ENCODE measurements around the gene IL1F10.
"Not testable (repeated sequence)": the region's sequence is repeated elsewhere in the genome, so short reads cannot be mapped to it uniquely, and the experiment has no call there.

IL1F10 gene

DNA sequence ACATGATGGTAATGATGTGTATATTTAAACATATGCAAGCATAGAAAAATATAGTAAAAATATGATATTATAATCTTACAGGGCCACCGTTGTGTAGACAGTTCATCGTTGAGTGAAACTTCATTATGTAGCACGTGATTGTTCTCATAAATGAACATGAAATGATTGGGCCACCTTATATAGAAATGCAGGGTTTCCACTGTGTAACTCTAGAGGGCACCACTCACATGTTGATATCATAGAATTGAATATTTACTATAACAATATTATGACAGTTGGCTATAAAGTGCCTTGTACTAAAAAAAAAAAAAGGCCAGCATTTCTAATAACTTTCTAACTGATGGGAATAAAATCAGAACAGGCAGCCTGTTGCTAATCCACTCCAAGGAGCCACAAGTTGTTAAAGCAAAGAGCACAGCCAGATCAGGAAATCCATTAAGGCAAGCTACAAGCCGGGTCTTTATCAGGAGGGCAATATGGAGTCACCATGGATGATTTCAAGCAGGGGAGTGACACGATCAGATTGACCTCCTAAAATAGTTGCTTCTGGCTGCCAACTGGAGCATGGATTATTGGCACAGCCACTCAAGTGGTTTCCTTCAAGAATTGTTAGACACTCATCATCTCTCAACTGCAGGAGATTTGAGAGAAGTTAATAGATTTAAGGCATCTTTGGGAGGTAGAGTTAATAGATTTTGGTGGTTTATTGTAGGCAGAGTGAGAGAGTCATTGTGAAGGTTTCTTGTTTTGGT is 16.7 kb downstream of the IL1F10 start:
- no peak for DNase-seq

DNA sequence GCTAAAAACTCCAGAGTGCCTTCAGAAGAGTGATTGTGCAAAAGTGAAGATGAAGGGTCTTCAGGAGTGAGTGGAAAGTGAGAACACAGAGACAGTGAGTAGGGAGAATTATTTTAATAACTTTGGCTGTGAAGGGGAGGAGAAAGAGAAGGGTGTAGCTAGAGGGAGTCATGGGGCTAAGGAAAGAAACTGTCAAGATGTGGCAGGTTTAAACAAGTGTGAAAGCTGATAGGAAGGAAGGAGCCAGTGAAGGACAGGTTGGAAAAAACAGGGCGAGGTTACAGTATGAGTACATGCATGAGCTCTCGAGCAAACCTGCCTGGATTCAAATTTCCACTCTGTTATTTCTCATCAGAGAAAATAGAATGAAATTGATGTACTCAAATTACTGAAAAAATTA is 17.8 kb downstream of the IL1F10 start:
- no peak for DNase-seq

DNA sequence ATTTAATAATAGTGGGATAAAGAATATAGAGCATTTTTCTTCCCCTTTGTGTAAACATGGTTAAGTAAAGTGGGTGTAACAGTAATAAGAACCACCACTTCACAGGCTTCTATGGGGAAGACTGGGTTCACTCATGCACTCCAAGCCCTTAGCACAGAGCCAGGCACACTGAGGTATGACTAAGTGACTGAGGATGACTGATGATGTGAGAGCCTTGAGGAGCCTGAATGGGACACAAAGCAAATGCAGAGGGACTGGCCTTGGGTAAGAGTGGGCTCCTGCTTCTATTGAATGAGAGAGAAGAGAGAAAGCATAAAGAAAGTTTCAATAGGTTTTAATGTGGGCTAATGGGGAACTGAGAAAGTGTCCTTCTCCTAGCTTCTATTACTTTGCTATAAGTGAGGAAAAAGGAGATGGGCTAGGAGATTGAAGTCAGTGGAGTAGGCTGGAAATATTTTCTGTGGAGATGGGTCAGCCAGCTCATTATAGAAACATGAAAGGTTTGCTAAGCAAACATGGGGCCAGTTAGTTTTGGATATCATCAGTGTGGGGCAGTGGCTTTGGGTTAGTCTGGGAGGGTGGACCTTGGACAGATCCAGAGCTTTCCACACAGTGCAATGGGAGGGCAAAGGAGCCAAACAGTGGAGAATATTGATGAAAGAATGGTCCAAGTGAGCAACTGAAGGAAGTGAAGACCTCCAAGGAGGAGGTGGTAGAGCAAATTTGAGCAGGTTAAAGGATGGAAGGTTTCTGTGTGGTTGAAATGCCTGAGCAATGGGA is 20.6 kb downstream of the IL1F10 start:
- no peak for DNase-seq

DNA sequence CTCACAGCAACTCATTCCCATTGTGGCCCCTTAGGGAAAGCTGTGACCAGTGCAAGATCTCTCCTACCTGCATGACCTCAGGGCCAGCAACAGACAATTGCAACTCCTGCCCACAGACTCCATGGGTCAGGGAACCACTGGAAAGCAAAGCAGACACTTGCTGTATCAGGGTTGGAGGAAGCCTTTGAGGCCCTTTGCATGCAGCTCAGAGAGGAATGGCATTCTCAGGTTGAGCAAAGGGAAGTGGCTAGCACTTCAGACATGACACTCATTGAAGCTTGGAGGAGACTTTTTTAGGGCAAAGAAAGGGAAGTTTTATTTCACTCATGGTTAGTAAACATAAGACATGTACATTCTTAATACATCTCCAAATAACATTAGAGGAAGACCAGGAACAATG is 22.1 kb downstream of the IL1F10 start:
- DNase-seq = no peak

DNA sequence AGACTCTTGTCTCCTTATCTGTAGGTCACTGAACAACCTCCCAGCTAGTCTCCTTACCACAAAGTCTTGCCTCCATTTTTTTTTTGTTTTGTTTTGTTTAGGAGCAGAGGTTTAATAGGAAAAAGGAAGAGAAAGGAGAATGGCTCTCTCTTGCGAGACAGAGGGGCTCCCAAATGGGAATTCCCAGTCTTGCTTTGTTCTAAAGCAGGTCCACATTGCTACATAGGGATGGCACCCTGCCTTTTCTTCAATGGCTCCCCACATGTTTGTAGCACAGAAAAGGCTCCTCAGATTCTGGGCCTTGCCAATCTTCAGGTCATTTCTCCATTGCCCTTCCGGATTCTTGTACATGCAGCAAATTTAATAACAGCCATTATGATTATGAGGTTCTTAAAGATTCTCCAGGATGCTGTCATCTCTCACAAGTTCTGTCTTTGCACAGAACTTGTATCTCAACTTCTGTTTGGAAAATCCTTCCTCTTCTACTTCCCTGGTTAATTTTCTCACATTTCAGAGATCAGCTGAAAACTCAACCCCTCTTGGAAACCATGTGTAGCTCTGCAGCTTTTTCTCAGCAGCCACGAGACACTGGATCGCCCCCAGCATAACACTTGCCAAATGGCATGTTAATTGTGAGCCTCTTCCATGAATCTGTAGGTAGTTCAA is 23.6 kb downstream of the IL1F10 start:
- no peak for DNase-seq

DNA sequence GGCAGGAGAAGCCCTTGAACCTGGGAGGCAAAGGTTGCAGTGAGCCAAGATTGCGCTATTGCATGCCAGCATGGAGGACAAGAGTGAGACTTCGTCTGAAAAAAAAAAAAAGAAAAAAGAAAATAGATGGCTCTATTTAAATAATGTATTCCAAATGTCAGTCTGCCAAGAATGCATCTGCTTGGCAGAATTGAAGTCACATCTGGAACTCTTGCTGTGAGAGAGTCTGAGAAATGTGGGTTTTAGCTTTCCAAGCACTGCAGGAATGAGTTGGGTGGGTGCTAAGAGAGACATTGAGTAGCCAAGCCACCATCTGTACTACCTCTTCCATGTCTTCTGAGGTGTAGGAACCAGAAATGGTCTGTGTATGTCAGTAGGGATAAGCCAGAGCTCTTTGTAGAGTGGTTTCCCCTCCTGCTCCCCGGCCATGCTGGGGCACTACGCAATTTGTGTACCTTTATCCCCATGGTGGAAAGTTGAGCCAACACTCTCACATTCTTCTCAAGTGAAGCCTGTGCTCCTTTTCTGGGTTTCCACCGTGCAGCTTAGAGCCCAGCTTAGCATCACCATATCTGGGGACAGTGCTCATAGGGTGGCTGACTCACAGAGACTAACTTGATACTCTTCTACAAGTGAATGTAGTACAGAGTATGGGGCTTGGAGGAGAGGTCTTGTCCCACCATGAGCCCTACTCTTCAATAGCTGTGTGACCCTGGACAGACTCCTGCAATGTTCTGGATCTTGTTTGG is 25.3 kb downstream of the IL1F10 start:
- no peak for DNase-seq

DNA sequence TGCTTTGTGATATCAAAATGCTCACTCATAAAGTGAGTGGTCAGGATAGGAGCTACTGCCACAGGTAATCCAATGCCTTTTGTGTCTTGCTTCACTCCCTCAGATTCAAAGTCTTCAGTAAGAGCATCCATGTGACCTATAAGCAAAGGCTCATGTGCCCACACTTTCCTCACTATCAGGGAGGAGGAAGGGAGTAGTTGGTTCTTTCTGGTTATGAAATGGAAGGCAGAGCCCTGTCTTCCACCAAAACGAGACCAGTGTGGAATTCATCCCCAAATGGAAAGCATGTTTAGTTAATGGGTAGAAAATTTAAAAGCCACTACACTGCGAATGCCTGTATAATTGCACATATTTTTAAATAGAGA is 25.8 kb downstream of the IL1F10 start:
- no peak for DNase-seq

DNA sequence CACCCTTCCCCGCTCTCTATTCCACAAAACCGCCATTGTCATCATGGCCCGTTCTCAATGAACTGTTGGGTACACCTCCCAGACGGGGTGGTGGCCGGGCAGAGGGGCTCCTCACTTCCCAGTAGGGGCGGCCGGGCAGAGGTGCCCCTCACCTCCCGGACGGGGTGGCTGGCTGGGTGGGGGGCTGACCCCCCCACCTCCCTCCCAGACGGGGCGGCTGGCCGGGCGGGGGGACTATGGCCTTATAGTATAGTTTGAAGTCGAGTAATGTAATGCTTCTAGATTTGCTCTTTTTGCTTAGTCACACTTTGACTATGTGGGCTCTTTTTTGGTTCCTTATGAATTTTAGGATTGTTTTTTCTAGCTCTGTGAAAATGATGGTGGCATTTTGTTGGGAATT is 28.5 kb downstream of the IL1F10 start:
- DNase-seq = not testable (repeated sequence)

DNA sequence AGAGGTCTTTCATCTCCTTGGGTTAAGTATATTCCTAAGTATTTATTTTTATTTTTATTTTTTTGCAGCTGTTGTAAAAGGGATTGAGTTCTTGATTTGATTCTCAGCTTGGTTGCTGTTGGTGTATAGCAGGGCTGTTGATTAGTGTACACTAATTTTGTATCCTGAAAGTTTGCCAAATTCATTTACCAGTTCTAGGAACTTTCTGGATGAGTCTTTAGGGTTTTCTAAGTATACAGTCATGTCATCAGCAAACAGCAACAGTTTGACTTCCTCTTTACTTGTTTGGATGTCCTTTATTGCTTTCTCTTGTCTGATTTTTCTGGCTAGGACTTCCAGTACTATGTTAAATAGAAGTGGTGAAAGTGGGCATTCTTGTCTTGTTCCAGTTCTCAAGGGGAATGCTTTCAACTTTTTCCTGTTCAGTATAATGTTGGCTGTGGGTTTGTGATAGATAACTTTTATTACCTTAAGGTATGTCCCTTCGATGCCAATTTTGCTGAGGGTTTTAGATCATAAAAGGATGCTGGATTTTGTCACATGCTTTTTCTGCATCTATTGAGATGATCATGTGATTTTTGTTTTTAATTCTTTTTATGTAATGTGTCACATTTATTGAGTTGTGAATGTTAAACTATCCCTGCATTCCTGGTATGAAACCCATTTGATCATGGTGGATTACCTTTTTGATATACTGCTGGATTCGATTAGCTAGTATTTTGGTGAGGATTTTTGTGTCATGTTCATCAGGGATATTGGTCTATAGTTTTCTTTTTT is 29.3 kb downstream of the IL1F10 start:
- DNase-seq = not testable (repeated sequence)

DNA sequence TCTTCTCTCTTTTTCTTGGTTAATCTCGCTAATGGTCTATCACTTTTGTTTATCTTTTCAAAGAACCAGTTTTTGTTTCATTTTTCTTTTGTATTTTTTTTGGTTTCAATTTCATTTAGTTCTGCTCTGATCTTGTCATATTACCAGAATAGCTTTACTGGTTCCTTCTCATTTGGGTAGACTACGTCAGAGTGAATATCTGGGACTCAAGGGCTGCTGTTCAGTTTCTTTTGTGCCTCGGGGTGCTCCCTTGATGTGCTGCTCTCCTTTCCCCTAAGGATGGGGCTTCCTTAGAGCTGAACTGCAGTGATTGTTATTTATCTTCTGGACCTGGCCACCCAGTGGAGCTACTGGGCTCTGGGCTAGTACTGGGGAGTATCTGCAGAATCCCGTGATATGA is 30.3 kb downstream of the IL1F10 start:
- no peak for DNase-seq

DNA sequence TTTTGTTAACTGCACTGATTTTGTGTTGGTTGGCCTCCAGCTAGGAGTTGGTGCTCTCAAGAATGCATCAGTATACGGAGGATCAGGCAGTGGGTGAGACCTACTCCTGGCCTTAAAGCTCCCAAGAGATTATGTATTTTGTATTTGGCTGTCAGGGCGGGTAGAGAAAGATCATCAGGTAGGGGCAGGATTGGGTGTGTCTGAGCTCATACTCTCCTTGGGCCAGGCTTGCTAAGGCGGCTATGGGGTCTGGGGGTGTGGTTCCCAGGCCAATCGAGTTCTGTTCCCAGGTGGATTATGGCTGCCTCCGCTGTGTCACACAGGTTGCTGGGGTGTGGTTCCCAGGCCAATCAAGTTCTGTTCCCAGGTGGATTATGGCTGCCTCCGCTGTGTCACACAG is 30.8 kb downstream of the IL1F10 start:
- DNase-seq = no peak

DNA sequence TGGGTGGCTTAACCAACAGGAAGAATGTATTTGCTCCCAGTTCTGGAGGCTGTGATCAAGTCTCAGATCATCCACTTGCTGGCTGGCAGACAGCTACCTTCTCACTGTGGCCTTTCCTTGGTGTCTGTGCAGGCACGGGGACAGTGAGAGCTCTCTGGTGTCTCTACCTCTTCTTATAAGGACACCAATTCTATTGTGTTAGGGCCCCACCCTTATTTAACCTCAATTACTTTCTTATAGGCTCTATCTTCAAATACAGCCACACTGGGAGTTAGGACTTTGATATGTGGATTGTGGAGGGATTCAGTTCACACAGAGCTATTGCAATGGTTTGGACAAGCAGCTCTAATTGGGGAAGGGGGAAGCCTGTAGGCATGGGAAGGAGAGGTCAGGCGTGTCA is 34.4 kb downstream of the IL1F10 start:
- no peak for DNase-seq

DNA sequence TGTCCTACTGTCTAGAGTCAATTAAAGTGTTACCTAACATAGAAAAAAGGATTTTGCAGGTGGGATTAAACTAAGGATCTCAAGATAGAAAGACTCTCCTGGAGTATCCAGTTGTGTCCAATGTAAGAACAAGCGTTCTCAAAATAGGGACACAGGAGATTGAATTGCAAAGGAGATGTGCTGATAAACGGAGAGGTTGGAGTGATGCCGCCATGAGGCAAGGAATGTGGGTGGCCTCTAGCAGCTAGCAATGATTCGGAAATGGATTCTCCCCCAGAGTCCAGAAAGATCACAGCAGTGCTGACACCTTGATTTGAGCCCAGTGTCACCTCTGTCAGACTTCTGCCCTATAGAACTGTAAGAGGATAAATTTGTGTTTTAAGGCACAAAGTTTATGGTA is 35.5 kb downstream of the IL1F10 start:
- DNase-seq = no peak

DNA sequence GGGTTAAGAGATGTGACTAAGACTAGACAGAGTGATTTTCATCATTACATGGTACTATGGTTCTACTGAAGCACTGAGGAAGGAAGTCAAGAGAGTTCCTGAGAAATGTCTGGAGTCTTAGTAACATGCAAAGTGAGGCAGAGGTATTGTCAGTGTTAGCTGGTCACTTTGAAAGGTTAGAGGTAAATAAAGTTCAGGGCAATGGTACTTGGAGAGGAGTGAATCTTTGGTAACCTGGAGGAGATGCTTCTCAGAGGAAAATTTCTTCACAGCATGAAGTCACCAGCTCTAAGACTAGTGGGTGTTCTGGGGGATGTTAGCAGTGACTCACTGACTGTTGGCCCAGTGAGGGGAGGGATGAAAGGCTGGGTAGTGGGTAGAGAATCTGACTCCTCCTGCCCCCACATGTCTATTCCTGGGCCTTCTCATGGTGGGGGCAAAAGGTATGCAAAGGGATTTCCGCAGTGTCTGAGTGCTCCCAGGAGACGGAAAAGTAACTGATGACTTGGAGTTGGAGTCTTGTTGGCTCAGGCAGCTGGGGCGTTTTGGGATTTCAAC is 36.4 kb downstream of the IL1F10 start:
- no peak for DNase-seq

DNA sequence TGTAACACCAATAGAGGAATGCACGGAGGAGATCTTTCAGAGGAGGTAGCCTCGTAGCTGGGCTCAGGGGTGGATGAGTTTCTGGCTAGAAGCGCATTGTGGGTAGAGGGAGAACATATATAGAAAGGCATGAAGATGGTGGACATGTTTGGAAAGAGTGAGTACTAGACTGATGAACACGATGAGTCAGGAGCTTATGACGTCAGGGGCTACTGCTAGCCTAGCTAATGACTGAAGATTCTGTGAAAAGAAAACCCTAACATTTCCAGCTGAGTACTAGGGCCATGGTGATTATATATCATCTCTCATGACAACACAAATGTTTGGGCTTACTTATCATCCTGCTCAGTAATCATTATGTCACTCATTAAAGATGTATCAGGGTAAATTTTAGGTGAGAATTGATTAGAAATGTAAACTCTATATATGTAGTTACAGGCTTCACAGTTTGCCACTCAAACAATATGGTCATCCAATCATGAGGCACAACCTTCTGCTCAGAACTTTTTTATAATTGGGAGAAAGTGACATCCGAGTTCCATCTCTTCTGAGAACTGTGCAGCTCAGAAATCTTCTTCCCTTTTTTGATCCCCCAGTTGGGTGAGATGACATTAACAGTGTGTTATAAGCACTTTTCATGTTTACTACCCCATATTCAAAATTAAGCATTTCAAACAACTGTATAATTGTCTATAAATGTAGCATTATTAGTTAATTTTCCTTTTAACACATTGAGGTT is 37.4 kb downstream of the IL1F10 start:
- no peak for DNase-seq

DNA sequence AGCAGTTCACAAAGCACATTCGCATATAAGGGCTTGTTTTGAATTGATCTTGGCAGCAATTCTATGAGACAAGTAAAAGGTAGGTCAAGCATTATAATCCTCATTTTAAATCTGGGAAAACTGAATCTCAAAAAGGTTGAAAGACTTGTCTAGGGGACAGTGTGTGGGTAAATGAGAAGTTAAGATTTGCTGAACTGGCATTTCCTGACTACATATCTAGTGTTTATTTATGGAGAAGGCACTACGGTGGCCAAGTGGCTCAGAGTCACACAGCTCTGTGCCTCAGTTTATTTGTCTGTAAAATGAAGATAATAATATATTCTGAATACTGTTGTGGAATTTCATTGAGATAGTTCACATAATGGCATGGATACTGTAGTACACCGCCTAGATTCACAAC is 43.4 kb downstream of the IL1F10 start:
- no peak for DNase-seq

DNA sequence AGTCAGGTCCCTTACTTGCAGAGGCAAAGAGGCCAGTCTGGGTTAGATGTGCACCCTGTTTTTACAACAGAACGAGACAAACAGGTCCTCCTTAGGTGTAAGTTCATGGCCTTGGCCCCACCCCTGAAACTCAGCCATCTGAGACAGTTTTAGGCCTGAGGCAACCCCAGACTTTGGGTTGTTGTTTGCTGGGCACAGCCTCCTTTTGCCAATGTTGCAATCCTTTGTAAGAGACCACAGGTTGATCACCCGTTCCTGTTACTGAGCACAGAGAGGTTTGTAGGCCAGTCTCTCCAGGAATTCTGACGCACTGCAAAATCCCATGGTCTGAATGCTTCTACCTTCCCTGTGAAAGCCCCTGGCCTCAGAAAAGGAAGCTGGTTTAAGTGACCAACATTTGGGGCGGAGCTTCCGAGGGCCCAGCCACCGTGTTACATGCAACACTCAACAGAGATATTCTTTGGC is 44.1 kb downstream of the IL1F10 start:
- no peak for DNase-seq

DNA sequence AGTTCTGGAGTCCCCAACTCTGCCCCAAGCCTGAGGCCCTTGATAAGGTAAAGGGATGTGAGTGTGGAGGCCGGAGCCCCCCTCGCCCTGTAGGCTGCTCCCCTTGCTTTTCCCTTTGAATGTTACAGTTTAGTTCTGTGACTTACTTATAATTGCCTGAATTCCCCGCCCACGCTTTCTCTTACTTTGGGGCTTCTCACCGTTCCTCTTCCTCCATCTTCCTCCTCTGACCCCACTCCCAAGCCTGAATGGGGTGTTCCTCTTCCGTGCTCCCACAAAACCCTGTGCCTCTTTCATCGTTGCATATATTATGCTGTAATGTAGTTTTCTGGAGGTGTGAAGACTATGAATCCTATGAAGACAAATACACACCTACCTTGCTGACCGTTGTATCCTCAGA is 44.7 kb downstream of the IL1F10 start:
- DNase-seq = no peak

DNA sequence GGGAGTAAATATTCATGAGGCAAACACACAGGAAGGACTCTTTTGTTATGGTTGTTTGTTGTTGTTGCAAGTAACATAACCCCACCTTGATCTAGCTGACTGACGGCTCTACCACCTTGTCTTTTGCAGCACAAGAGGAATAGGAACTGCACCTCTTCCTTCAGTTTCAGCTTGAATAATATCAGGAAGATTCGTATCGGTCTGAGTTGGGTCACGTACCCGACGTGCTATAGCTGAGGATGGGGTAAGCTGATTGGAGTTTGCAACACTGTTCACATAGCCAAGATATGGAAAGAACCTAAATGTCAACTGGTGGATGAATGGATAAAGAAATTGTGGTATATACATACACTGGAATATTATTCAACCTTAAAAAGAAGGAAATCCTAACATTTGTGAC is 45.1 kb downstream of the IL1F10 start:
- DNase-seq = no peak

DNA sequence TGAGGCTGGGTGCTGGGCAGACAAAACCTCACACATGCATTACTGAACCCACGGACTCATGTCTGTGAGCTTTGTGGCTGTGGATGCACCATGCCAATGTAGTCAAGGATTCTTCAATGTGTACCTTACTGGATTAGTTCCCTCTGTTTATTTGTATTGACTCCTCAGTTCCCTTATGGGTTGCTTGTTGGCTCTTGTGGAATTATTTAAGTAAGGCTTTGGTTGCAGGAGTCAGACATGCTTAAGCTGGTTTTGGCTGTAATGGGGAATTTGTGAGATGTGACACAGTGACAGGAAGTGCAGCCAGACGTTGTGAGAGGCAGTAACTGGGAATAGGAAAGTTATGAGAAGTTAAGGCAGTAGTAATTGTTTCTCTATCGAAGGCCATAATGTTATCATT is 46.0 kb downstream of the IL1F10 start:
- DNase-seq = no peak

DNA sequence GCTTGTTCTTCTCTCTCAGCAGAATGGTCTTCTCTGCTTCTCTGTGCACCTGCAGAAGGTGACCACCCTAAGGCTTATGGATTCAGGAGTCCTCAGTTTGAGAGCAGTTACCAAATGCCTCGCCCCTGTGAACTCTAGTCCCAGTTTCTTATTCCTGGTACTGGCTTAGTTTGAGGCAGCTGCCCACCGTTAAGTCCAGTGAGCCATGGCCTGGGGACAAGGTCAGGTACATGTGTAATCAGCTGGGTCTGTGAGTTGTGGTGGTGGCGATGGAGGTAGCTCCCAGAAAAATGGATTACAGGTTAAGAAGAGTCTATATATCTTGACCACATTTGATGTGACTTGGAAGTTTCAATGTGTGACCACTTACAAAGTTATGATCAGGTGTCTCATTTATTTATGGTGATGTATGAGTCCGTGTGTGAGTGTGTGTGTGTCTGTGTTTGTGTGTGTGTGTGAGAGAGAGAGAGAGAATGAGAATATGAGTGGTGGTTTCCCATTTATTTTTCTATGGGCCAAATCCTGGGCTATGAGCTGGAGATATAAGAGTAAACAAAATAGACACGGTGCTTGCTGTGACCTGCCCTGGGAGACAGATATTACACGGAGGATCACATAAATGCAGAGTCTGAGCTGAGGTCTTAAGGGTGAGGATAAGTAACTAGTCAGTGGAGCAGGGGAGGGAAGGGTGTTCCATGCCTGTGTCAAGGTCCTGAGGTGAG is 46.6 kb downstream of the IL1F10 start:
- DNase-seq = no peak
